HPDE6-E6E7 (cell line): ENCODE measurements around the gene ZNF154.

Experiments used
- DNase-seq: peaks from one replicate; pipeline ENCODE4 v3.0.0; 2011; ENCODE audit warnings: missing footprints; ENCODE audit errors: extremely low spot score

ZNF154 gene

DNA sequence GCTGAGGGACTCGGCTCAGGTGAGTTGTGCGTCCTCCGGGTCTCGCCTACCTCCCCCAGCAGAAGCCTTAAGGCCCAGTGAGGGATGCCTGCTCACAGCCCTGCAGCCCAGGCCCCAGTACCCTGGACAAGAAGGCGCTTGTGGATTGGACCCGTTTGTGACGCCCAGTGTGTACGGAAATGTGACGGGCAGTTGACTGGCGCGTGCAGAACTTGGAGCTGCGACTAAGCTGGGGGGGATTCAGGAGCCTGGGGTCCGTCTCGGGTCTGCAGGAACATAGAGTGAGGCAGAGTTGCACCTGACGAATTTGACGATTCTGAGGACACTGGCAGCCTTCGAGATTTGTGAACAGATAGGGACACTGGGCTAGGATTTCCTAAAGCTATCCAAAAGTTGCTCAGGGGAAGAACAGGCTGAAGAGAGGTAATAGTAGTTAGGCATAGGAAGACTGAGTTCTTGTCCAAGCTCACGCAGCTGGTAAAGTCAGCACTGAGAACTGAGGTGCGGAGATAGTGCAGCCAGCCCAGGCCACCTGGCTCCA lies 26.7 kb downstream of the ZNF154 start:
- DNase-seq = peak; percentile 23

DNA sequence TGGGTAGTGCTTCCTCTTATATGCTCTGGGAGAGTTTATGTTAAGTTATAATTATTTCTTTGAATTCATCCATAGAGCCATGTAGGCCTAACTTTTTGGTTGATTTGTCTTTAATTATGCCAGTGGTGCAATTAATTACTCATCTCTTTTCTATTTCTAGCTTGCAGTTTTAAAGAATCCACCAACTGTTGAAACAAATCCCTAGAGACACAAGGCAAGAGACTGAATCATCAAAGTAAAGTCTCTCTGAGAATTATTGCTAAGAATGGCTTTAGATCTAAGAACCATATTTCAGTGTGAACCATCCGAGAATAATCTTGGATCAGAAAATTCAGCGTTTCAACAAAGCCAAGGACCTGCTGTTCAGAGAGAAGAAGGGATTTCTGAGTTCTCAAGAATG lies 33.1 kb downstream of the ZNF154 start:
- no peak for DNase-seq

DNA sequence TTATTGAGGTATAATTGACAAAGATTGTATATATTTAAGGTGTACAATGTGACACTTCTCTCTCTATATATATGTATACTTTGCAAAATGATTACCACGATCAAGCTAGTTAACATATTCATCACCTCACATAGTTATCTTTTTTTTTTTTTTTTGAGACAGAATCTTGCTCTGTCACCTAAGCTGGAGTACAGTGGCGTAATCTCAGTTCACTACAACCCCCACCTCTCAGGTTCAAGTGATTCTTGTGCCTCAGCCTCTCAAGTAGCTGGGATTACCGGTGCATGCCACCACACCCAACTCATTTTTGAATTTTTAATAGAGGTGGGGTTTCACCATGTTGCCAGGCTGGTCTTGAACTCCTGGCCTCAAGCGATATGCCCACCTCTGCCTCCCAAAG lies 36.5 kb downstream of the ZNF154 start:
- DNase-seq = no peak

DNA sequence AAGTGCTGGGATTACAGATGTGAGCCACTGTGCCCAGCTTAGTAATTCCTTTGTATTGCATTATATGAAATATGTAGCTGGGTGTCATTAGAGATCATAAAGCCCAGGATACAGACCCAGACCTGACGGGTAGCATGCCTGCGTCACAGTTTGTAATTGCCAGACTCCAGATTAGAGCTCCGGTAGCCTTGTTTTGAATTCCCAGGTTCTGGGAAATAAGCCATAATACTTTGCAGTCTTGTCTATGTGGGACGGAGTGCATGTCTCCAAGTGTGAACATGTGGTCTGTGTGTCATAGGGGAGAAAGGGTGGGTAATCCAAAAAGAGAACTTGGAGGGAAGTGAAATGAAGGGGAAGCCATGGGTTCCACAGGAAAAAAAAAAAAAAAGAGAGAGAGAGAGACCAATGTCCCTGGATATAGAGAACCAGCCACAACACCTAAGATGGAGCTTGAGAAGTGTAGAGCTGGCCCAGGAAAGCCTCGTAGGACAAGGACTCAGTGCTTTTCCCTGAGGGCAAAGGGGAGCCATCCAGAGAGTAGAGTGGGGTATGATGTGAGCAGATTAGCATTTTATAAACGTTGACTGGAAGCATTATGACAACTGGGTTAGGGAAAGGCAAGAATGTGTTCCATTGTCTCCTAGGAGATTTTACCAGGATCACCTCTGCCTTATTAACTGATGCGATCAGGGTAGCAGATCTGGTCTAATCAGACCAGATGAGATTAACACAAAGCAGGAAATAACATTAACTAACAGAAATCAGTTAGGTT lies 37.7 kb downstream of the ZNF154 start:
- no peak for DNase-seq

DNA sequence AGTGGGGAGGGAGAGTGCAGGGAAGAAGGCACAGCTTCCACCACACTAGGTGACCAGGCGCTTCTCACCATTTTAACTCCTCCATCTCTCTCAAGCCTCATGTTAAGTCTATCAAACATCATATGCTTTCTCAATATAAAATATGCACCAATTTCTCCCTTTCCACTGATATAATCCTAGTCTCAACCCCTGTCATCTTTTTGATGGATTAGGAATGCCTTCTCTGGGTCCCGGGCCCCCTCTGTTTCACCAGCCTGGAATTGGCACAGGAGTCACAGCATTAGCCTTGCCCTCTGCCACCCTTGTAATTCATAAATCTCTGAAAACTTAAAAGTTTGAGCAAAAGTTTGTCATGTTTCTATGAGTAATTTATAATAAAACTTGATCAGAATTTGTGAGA lies 40.4 kb downstream of the ZNF154 start, which contains the start of gene ZSCAN4:
ZSCAN4 (plus strand) TSS at position 301 of the 400 bp plus-strand sequence. CDS start 7,211 bp downstream, outside the sequence.
- DNase-seq = no peak

DNA sequence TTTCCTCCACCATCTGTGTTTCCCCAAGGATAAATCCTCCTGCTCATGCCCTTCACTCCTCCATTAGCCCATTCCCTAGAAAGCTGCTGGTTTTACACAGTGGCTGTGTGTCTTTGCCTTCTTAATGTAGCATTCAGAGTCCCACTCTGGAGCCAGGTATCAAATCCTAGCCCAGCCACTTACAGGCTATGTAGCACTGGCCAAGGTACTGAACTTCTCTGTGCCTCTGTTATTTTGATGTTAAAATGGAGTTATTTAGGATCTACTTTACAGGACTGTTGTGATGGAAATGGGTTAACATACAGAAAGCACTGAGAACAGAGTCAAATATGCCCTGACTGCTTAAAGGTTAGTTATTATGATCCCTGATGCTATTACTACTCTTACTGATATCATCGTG lies 41.8 kb downstream of the ZNF154 start:
- DNase-seq = no peak

DNA sequence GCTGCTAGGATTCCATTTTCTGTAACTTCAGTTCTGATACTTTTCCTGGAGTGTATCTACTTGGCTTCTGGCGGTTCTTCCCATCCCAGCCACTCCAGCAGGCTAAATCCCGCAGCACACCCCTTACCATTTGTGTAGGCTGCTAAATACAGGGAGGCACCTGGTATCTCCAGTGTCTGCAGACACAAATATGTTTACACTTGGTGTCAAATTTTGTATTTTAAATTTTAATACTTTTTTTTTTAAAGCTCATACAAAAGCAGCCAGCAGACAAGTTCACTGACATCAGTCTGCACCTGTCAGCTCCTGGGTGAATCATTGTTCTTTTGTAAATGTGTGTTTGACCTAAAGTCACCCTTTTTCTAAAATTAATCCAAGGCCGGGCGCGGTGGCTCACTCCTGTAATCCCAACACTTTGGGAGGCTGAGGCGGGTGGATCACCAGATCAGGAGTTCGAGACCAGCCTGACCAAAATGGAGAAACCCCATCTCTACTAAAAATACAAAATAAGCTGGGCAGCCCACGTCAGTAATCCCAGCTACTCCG lies 43.7 kb downstream of the ZNF154 start:
- DNase-seq = no peak

DNA sequence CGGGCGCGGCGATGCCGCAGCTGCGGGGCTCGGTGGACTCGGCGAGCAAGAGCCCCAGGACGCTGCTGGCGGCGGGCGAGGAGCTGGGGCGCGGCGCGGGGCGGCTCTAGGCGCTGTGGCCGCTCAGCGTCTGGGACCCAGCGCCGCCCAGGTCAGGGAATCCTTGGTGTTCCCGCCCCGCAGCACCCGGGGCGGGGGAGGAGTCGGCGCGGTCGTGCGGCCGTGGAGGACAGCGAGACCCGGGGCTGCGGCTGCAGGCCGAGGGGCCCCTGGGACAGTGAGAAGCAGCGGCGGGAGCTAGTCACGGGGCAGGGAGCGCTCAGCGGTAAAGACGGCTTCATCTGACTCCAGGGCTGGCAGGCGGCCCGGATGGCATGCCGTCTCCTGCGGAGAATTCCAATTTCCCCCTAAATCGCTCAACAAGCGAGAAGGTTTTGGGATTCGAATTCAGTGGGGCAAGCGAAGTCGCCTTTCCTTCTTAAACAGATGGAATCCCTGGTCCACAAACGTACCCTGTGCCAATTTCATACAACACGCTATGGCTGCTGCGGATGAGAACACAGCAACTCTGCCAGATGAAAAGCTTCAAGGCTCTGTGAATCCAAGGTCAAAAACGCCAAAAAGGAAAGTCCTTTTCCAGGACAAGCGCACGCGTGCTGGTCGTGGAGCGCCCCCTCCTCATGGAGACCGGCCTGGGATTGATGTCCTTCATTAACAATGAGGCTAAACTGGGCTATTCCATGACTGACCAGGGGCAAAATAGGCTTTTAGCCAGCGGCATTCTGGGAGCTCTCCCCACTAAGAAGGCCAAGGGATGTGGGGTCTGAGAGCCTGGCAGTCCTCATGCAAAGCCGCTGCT lies 44.5 kb downstream of the ZNF154 start:
- peak; percentile 29 for DNase-seq

DNA sequence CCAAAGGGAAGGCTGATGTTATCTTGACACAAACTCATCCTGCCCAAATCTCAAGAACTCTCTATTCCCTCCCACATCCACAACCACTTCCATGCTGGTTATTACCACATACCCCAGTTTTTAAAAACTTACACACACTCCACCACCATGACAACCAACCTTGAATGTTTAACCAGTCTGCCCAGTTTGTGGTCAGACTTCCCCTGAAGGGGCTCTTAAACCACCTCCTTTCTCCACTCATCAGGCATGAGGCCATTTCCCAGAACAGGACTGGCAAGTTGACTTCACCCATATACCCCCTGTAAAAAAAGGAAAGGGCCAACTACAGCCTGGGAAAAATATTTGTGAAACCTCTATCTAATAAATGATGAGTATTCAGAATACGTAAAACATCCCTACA lies 52.7 kb downstream of the ZNF154 start:
- DNase-seq = no peak

DNA sequence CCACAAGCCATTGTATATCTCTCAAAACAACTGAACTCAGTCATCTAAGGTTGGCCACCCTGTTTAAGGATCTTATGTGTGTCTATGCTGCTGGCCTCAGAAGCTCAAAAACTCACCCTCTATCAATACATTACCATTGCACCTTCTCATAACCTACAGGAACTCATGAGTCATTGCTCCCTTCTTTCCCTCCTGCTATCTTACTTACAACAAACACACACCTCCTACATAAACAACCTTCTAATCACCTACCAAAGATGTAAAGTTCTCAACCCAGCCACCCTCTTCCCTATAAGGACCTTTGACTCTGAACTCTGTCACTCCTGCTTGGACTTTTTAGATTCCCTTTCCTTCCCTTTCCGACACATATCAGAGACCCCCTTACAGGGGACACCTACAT lies 53.6 kb downstream of the ZNF154 start:
- no peak for DNase-seq

DNA sequence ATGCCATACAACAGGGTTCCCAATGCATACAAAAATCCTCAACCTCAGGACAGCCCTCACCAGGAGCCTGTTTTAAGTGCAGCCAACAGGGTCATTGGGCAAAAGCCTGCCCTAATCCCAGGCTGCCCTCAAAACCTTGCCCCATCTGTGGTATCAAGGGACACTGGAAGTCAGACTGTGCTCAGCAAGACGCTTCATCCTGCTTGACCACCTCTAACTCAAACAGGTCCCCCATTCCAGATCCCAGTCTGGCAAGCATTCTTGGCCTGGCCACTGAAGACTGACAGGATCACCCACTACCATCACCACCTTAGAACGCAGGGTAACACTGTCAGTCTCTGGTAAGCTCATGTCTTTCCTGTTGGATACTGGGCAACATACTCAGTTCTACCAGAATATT lies 55.3 kb downstream of the ZNF154 start:
- DNase-seq = no peak

DNA sequence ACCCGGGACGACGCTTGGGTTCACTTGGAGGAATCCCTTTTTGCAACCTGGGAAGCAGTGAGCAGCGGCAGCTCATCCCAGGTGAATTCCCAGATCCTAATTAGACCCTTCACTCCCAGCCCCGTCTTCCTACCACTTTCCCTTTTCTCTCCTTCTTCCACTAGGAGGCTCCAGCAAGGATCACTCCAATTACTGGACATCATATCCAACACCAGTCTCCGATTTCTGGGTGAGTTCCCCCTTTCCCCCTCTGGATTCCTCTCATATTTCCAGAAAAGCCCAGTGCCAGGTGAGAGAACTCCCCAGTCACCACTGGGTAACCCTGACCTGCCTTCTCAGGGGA lies 57.4 kb downstream of the ZNF154 start:
- no peak for DNase-seq

DNA sequence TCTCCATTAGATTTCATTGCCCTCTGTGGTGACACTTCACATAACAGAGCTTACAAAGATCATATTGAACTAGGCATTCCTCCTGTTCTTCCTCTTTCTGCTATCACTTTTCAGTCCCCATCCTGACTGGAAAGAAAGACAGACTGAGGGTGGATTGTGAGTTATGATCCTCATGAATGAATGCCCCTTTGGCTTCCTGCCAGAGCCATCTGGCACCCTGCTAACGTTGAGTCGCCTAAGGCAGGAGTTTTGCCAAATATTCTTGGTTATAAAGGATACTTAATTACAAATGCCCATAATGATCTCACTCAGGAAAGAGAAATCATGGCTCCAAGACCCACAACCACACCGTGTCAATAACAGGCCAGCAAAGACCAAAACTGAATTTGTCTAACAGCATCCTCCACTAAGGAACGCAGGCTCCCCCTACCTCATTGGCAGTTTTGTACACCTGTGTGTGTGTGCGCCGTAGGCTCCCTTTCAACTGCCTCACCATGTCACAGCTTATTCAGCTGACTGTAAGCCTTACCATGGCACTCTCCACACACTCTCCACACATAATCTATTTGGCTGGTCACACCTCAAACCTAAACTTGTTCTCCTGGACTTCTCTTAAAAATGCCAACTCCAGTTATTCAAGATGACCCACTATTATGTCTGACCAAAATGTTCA lies 60.5 kb downstream of the ZNF154 start:
- no peak for DNase-seq
